BLaER1 treated with 17β-estradiol and CSF1 and Interleukin-3, amounts not matched to agents 10 nM and 100 nM (cell line): ENCODE measurements around the gene AATF.

Source experiments
- H3K27ac ChIP-seq, 11 experiments: shearing (Covaris generic); formaldehyde crosslinking; 2 replicates each; pipeline ENCODE4 v1.8.1; 2022
- H3K27me3 ChIP-seq, 11 experiments: shearing (Covaris generic); formaldehyde crosslinking; 2 replicates each; pipeline ENCODE4 v1.8.1; 2022
- H3K36me3 ChIP-seq, 11 experiments: shearing (Covaris generic); formaldehyde crosslinking; 2 replicates each; pipeline ENCODE4 v1.8.1; 2022
- H3K4me1 ChIP-seq, 10 experiments: shearing (Covaris generic); formaldehyde crosslinking; 2 replicates each; pipeline ENCODE4 v1.8.1; 2022
- H3K4me2 ChIP-seq, 11 experiments: shearing (Covaris generic); formaldehyde crosslinking; 2 replicates each; pipeline ENCODE4 v1.8.1; 2022
- H3K4me3 ChIP-seq, 10 experiments: shearing (Covaris generic); formaldehyde crosslinking; 2 replicates each; pipeline ENCODE4 v1.8.1; 2022
- H3K9ac ChIP-seq, 11 experiments: shearing (Covaris generic); formaldehyde crosslinking; 2 replicates each; pipeline ENCODE4 v1.8.1; 2022
- H3K9me3 ChIP-seq, 11 experiments: shearing (Covaris generic); formaldehyde crosslinking; replicated peaks in 1 of 11; 2 replicates each; pipeline ENCODE4 v1.8.1; 2022
- H4K20me1 ChIP-seq, 11 experiments: shearing (Covaris generic); formaldehyde crosslinking; 2 replicates each; pipeline ENCODE4 v1.8.1; 2022
- Cebpa-rat ChIP-seq, 11 experiments: shearing (Covaris generic); IDR thresholded peaks; 2 replicates each; pipeline ENCODE4 v1.8.1; 2022

AATF gene

GRCh38 chr17:37087683-37088082 is 138.9 kb downstream of the AATF start:
- Histone ChIP-seq H4K20me1 (no peaks in the 10 kb centered on the region), H3K9me3 (no peaks in the 10 kb centered on the region), H3K4me3 (no peak overlapping the region), H3K36me3 (peaks cover 31 to 78% (median 68%) of the 10 kb centered on the region in 11 experiments), H3K4me2 (peak overlapping the region in 1 of 11 experiments; percentile 86; a peak in 1 of 22 replicates), H3K27ac (peak overlapping the region in 1 of 11 experiments; percentile 93; a peak in 2 of 22 replicates), H3K27me3 (no peaks in the 10 kb centered on the region), H3K4me1 (peaks cover 33 to 54% (median 47%) of the 10 kb centered on the region in 10 experiments), H3K9ac (no peak overlapping the region)
- TF ChIP-seq Cebpa-rat (IDR thresholded peaks at IDR 0.05): no peak

- no peaks in the 10 kb centered on the region for H3K27me3 ChIP-seq
- peaks cover 33 to 51% (median 45%) of the 10 kb centered on the region in 10 experiments for H3K4me1 ChIP-seq
- H4K20me1 ChIP-seq: no peaks in the 10 kb centered on the region
- no peak for TF ChIP-seq Cebpa-rat (IDR thresholded peaks at IDR 0.05)
- no peak overlapping the region for H3K4me3 ChIP-seq
- H3K9ac ChIP-seq: peak overlapping the region in 8 of 11 experiments; percentile 7 to 84 (median 76); a peak in 12 of 22 replicates
- H3K36me3 ChIP-seq: peaks cover 38 to 84% (median 75%) of the 10 kb centered on the region in 11 experiments
- H3K27ac ChIP-seq: peak overlapping the region in 9 of 11 experiments; percentile 82 to 96 (median 91); a peak in 17 of 22 replicates
- H3K9me3 ChIP-seq: no peaks in the 10 kb centered on the region
- peak overlapping the region; percentile 56 to 88 (median 80) for H3K4me2 ChIP-seq
Observed at GRCh38 chr17:37088459-37088858, 139.7 kb downstream of the AATF start.

DNA sequence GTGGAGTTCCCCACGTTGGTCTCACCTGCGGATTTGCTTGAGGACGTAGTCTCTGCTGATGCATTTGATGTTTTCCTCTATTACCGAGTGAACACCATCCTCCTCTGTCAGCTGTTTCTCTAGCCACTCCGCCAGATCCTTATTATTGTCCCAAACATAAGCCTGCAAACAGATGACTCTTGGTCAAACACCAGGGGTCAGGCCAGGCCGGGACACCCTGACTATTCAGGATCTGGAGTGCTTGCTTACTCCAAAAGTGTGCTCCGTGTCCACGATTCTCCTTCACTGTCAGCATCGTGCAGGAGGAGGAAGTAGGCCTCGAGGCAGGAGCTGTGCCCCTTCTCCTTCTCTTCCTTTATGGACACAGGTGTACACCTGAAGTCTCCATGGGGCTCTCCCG is 140.2 kb downstream of the AATF start:
- peak overlapping the region; percentile 56 to 88 (median 80) for H3K4me2 ChIP-seq
- peak overlapping the region in 9 of 11 experiments; percentile 66 to 84 (median 76); a peak in 15 of 22 replicates for H3K9ac ChIP-seq
- peak overlapping the region; percentile 81 to 96 (median 91); a peak in 21 of 22 replicates for H3K27ac ChIP-seq
- no peaks in the 10 kb centered on the region for H4K20me1 ChIP-seq
- H3K36me3 ChIP-seq: peaks cover 42 to 85% (median 78%) of the 10 kb centered on the region in 11 experiments
- peaks cover 33 to 51% (median 45%) of the 10 kb centered on the region in 10 experiments for H3K4me1 ChIP-seq
- no peaks in the 10 kb centered on the region for H3K9me3 ChIP-seq
- no peak for TF ChIP-seq Cebpa-rat (IDR thresholded peaks at IDR 0.05)
- H3K27me3 ChIP-seq: no peaks in the 10 kb centered on the region
- H3K4me3 ChIP-seq: no peak overlapping the region

GRCh38 chr17:37089956-37090355 is 141.2 kb downstream of the AATF start:
- Histone ChIP-seq H3K36me3 (peaks cover 52 to 86% (median 80%) of the 10 kb centered on the region in 11 experiments), H3K27me3 (no peaks in the 10 kb centered on the region), H3K27ac (peak overlapping the region; percentile 81 to 96 (median 91))

DNA sequence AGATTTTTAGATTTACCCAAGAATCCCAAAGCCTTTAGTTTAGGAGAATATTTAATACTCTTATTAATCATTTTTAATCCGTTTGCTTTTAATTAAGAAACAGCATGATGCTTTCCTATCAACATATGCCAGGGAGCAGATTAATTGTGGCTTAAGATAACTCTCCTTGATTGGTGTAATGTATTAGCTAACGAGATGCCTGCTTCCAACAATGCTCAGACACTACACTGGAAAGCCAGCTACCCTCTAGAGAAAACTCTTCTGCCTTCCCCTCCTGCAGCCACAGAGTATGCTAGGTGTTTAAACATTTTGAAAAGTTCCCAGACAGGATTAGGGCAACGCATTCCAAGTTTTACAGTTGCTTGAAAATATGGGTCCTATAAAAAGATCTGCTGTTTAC is 142.2 kb downstream of the AATF start:
- peak overlapping the region; percentile 81 to 96 (median 91); a peak in 21 of 22 replicates for H3K27ac ChIP-seq
- TF ChIP-seq Cebpa-rat (IDR thresholded peaks at IDR 0.05): no peak
- peaks cover 33 to 51% (median 45%) of the 10 kb centered on the region in 10 experiments for H3K4me1 ChIP-seq
- peaks cover 52 to 86% (median 80%) of the 10 kb centered on the region in 11 experiments for H3K36me3 ChIP-seq
- peak overlapping the region in 7 of 11 experiments; percentile 70 to 84 (median 77); a peak in 12 of 22 replicates for H3K9ac ChIP-seq
- no peaks in the 10 kb centered on the region for H4K20me1 ChIP-seq
- no peaks in the 10 kb centered on the region for H3K9me3 ChIP-seq
- H3K4me2 ChIP-seq: peak overlapping the region; percentile 56 to 88 (median 80); a peak in 21 of 22 replicates
- H3K27me3 ChIP-seq: no peaks in the 10 kb centered on the region
- no peak overlapping the region for H3K4me3 ChIP-seq

More at GRCh38 chr17:37089956-37090355, 141.2 kb downstream of the AATF start:
- Histone ChIP-seq H3K9ac (peak overlapping the region; percentile 66 to 84 (median 75); a peak in 21 of 22 replicates), H3K4me2 (peak overlapping the region; percentile 56 to 88 (median 80)), H3K4me1 (peaks cover 33 to 51% (median 45%) of the 10 kb centered on the region in 10 experiments), H4K20me1 (no peaks in the 10 kb centered on the region), H3K9me3 (no peaks in the 10 kb centered on the region), H3K4me3 (peak overlapping the region in 1 of 10 experiments; percentile 29; a peak in 1 of 20 replicates)
- peak in 4 of 11 experiments; percentile 23 to 73 (median 57); a peak in 5 of 22 replicates for TF ChIP-seq Cebpa-rat (IDR thresholded peaks at IDR 0.05)

GRCh38 chr17:37092071-37092470 is 143.3 kb downstream of the AATF start:
- Histone ChIP-seq H3K4me3 (no peak overlapping the region), H3K27me3 (no peaks in the 10 kb centered on the region), H3K4me2 (peak overlapping the region in 10 of 11 experiments; percentile 56 to 88 (median 80); a peak in 17 of 22 replicates), H3K36me3 (peaks cover 52 to 86% (median 80%) of the 10 kb centered on the region in 11 experiments), H4K20me1 (no peaks in the 10 kb centered on the region), H3K27ac (peak overlapping the region in 8 of 11 experiments; percentile 85 to 96 (median 92); a peak in 16 of 22 replicates), H3K9me3 (no peaks in the 10 kb centered on the region), H3K9ac (peak overlapping the region in 1 of 11 experiments; percentile 77; a peak in 1 of 22 replicates), H3K4me1 (peaks cover 33 to 51% (median 45%) of the 10 kb centered on the region in 10 experiments)
- TF ChIP-seq Cebpa-rat (IDR thresholded peaks at IDR 0.05): no peak

- Histone ChIP-seq H3K4me2 (no peak overlapping the region), H3K36me3 (peaks cover 52 to 86% (median 80%) of the 10 kb centered on the region in 11 experiments), H3K4me1 (peaks cover 33 to 50% (median 45%) of the 10 kb centered on the region in 10 experiments), H4K20me1 (no peaks in the 10 kb centered on the region), H3K9ac (no peak overlapping the region), H3K9me3 (no peaks in the 10 kb centered on the region), H3K27me3 (no peaks in the 10 kb centered on the region), H3K27ac (peak overlapping the region in 3 of 11 experiments; percentile 2 to 94 (median 93); a peak in 3 of 22 replicates), H3K4me3 (no peak overlapping the region)
- TF ChIP-seq Cebpa-rat (IDR thresholded peaks at IDR 0.05): no peak
Observed at GRCh38 chr17:37092701-37093100, 143.9 kb downstream of the AATF start.

- Histone ChIP-seq H3K27ac (peak overlapping the region in 2 of 11 experiments; percentile 6 to 8; a peak in 3 of 22 replicates), H3K4me2 (no peak overlapping the region), H3K9me3 (no peaks in the 10 kb centered on the region), H3K4me3 (no peak overlapping the region), H3K4me1 (peaks cover 21 to 42% (median 28%) of the 10 kb centered on the region in 10 experiments), H3K9ac (no peak overlapping the region), H3K36me3 (peaks cover 64 to 86% (median 81%) of the 10 kb centered on the region in 11 experiments), H4K20me1 (no peaks in the 10 kb centered on the region), H3K27me3 (no peaks in the 10 kb centered on the region)
- TF ChIP-seq Cebpa-rat (IDR thresholded peaks at IDR 0.05): no peak
Observed at GRCh38 chr17:37094391-37094790, 145.6 kb downstream of the AATF start.

GRCh38 chr17:37096071-37096470 is 147.3 kb downstream of the AATF start:
- TF ChIP-seq Cebpa-rat (IDR thresholded peaks at IDR 0.05): no peak
- H3K4me1 ChIP-seq: peaks cover 9 to 39% (median 20%) of the 10 kb centered on the region in 10 experiments
- no peaks in the 10 kb centered on the region for H4K20me1 ChIP-seq
- no peak overlapping the region for H3K4me3 ChIP-seq
- no peaks in the 10 kb centered on the region for H3K27me3 ChIP-seq
- H3K36me3 ChIP-seq: peaks cover 64 to 100% (median 92%) of the 10 kb centered on the region in 11 experiments
- H3K9ac ChIP-seq: no peak overlapping the region
- H3K27ac ChIP-seq: 0 out of 22 replicates have a peak overlapping the region, but pooled peaks of 1 of the 11 experiments have one; percentile 5
- no peak overlapping the region for H3K4me2 ChIP-seq
- no peaks in the 10 kb centered on the region for H3K9me3 ChIP-seq
